Measurements from ENCODE around the gene PCYOX1L.

Gene PCYOX1L

DNA sequence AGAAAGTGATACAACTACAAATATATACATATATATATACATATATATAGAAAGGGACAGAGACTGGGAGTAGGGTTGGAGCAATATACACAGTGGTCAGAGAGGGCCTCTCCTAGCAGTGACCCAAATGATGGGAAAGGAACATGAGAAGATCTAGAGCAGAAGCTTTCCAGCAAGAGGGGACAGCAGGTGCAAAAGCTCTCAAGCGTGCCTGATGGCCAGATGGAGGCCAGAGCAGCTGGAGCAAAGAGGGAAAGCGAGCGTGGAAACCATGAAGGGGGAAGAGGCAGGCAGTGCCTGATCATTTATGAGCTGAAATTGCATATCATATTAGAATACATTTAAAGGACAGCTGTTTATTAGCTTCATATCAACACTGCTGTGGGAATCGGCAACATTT lies 20.1 kb upstream of the PCYOX1L start:
- in situ Hi-C loops (cut with MboI; ENCODE audit: low sequenced_read_pairs) = no loop called here

DNA sequence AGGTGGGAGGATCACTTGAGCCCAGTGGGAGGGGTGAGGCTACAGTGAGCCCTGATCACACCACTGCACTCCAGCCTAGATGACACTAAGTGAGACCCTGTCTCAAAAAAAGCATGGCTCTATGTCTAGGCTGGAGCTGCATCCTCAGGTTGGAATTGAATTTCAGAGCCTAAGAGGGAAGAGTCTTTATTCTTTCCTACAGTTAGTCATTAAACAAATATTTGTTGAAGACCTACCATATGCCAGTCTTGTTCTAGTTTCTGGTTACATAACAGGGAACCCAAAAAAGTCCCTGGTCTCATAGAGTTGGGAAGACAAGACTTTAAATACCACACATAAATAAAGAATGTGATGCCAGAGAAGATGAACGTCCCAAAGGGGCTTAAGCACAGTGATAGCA lies 19.5 kb upstream of the PCYOX1L start:
- in situ Hi-C loops (cut with MboI; ENCODE audit: low sequenced_read_pairs) = no loop called here

DNA sequence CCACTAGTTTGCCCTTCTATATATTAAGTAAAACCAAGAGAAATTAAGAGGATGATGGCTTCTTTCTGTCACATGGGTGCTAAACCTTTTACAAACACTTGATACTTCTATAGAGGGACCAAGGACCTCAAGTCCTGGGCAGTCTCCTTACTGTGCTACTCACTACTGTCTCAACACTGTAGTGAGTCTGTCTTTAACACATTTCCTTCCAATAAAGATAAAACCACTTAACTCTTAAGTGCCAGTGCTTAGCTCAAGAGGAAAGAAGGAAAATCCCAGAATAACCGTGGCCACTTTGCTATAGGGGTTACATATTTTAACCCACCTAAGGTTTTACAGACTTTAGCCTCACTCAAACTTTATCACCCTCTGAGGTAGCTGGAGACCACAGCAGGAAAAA lies 16.9 kb upstream of the PCYOX1L start:
- in situ Hi-C loops (cut with MboI; ENCODE audit: low sequenced_read_pairs) = no loop called here

DNA sequence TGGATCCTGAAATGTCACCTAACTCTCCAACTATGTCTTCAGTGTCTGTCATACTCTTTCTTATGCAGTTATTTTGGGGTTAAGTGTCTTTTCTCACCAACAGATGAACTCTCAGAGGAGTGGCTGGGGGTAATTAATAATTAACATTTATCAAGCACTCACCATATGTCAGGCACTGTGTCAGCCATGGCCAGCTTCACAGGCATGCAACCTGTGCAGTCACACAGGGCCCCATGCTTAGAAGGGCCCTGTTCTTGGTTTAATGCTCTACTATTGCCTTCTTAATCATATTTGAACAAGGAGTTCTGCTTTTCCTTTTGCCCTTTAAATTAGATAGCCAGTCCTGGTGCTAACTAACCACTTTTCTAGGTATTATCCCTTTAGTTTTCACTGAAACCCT lies 16.0 kb upstream of the PCYOX1L start:
- in situ Hi-C loops (cut with MboI; ENCODE audit: low sequenced_read_pairs) = no loop called here

DNA sequence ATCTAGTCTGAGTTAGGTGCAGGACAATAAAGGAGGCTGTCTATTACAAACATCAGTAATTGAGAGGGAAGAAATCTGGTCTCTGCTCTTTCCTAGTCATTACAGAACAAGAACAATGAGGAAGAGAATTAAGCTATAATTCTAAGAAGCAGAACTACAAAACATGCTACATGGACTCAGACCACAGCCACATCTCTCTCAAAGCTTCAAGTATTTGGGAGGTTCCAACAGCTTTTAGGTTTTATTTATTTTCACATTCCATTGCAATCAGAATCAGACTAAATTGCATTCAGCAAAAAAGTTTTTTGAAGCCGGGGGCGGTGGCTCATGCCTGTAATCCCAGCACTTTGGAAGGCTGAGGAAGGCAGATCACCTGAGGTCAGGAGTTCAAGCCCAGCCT lies 13.7 kb upstream of the PCYOX1L start:
- in situ Hi-C loops (cut with MboI; ENCODE audit: low sequenced_read_pairs) = no loop called here

DNA sequence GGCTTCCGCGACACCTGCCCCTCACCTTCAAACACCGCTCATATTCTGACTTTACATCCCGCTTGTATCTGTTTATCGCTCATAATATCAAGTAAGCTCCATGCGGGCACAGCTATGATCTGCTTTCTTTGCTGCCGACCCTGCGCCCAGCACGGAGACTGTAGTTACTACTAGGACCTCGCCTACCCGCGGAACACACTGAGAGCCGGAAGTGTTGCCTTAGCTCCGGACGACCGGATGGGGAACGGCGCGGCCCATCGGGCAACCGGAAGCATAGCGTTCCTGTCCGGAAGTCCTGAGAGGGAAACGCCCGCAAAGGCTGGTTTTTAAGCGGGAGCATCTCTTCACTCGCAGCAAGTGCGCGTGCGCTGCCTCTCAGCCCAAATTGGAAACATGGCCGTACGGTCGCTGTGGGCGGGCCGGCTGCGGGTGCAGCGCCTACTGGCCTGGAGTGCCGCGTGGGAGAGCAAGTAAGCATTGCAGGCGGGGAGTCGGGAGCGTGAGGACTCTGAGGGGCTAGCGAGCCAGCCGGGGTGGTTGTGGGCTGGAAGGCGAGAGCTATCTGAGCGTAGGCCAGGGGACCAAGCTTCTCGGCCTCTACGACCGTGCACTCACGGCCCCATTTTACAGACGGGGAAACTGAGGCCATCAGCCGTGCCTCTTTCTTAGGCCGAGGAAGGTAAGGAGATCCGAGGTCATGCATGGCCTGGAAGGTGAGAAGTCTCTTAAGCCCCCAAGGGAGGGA lies 12.5 kb upstream of the PCYOX1L start, which contains the start of gene GRPEL2:
GRPEL2 (plus strand) TSS at position 353 of the 745 bp plus-strand sequence; CDS start at position 394, 41 bp downstream.
- in situ Hi-C loops (cut with MboI; ENCODE audit: low sequenced_read_pairs) = no loop called here

DNA sequence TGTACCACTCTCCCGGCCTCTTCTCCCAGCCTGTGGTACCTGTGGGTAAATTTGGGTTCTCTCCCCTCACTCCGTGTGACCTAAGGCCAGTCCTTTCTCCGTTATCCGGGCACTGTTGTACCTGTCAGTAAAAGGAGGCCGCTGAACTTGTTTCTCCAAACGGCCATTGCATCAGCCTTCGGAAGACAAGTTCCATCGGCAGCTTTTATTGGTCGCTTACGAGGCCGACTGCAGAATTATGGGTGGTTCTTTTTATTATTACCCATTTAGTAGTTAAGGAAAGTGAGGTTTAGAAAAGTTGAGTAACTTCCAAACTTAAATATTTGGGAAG lies 12.0 kb upstream of the PCYOX1L start:
- in situ Hi-C loops (cut with MboI; ENCODE audit: low sequenced_read_pairs) = no loop called here

DNA sequence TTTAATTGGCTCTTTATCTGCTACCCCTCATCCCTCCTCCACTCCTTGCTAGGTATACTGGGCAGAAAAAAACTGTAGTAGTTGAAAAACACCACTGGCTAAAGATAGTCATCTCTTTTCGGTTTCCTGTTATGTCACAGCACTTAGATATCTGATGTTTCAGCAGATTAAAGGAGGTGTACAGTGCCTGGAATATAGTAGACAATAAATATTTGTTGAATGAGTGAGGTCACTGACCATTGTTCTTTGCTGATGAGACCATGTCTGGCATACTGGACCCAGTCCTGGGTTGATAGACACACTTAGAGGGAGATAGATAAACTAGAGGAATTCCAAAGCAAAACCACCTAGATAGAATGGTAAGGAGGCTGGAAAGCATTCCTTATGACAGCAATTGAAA lies 9.3 kb upstream of the PCYOX1L start:
- in situ Hi-C loops (cut with MboI; ENCODE audit: low sequenced_read_pairs) = no loop called here

DNA sequence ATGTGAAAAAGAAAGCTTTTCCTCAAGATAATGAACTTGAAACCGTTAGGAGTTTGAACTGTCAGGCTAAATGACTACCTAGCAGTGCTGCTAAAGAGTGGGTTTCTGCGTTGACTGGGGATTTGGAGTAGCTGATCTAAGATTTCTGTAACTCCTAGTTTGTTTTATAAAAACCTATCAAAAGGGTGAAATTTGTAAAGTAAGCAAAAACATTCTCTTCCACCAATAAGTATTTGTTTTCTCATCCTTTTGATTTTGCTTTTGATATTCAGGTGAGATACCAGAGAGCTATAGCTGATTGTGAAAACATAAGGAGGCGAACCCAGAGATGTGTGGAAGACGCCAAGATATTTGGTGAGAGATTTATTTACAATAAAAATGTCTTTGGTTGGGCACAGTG lies 8.5 kb upstream of the PCYOX1L start:
- in situ Hi-C loops (cut with MboI; ENCODE audit: low sequenced_read_pairs) = no loop called here

DNA sequence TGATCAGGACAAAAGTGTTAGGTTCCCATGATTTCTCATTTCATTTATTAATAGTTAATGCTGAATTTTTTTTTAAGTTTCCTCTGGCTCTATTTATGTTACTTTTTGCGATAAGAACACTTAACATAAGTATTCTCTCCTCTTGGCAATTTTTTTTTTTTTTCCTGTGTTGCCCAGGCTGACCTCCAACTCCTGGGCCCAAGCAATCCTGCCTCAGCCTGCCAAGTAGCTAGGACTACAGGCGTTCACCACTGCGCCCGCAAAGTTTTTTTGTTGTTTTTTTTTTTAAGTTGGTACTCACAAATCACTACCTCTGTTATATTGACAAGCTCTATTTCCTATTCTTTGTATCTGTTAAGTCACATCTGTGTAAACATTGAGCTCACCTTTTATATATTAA lies 5.7 kb upstream of the PCYOX1L start:
- in situ Hi-C loops (cut with MboI; ENCODE audit: low sequenced_read_pairs) = no loop called here

DNA sequence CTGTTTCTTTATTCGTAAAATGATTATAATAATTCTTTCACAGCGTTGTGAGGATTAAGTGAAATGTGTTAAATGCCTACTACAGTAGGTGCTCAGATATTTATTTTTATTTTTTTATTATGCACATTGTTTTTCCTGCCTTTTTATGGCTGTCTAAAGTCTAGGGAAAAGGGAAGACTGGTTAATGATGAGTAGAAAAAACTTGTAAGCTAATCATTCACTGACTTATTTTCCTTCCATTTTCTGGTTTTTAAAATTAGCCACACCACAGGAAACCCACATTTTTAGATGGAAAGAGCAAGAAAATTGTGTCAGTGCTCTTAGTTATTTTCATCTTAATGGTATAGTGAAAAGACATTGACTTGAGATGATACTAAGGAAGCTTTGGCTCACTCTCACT lies 3.9 kb upstream of the PCYOX1L start:
- in situ Hi-C loops (cut with MboI; ENCODE audit: low sequenced_read_pairs) = no loop called here

DNA sequence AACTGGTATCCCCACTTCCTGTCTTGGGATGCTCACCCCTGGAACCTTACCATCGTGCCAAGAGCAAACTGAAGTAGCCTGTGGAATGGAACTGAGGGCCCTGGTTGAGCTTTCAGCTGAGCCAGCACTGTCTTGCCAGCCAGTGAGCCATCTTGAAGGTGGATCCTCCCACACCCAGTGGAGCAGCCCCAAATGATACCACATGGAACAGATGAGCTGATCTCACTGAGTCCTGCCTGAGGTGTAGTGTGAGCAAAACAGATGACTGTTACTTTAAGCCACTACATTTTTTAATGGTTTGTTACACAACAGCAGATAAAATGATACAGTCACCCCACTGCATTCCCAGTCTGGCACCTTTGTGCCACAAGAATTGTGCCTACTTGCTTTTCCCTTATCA lies 2.2 kb upstream of the PCYOX1L start:
- in situ Hi-C loops (cut with MboI; ENCODE audit: low sequenced_read_pairs) = no loop called here

DNA sequence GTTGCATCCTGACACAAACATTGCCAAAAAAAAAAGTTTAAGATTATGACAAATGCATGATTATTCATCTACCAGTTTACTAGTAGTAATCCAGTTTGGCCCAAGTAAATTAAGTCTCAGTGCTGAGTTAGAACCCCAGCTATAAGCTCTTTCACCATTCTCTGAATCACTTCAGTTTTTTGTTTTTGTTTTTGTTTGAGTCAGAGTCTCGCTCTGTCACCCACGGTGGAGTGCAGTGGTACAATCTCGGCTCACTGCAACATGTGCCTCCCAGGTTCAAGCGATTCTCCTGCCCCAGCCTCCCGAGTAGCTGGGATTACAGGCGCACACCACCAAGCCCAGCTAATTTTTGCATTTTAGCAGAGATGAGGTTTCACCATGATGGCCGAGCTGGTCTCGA lies 1.5 kb upstream of the PCYOX1L start:
- in situ Hi-C loops (cut with MboI; ENCODE audit: low sequenced_read_pairs) = no loop called here

DNA sequence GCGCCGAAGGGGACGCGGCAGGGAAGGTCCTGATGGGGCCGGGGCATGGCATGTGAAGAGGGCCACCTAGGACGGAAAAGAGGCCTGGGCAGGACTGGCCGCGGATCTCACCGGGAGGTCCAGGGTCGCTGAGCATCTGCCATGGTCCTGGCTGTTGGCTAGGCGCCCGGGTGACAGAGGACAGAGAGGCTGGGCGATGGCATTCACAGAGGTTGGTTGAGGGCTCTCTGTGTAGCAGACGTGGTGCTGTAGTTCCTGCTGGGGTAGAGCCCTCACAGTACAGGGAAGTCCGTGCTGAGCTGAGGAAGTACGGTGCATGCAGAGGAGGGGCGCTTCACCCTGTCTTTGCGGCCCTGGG lies 427 bp downstream of the PCYOX1L start:
- in situ Hi-C loops (cut with MboI; ENCODE audit: low sequenced_read_pairs) = no loop called here

DNA sequence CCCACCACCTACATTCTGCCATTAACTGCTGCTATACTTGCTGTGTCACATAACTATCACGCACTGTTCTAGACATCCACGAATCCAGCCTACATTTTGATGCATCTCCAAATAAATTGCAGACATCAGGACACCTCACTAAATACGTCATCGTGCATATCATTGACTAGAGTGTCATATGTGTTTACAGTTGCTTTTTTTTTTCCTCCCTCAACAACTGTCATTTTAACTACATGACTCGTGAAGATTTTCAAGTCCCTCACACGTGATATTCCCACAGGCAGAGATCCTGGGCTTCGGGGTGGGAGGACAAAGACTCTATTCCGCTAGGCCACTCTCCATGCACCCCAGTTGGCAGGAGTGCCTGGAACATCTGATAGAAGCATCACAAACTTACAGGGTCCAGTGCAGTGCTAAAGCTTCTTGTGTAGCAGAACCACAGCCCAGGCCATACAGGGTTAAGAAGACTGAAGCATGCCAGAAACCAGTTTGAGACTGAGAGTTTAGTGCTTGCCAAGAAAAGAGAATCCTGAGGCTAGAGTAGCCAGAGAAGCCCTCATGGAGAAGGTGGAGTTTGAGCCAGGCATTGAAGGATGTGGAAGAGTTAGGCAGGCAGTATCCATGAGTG lies 1.1 kb downstream of the PCYOX1L start:
- in situ Hi-C loops (cut with MboI; ENCODE audit: low sequenced_read_pairs) = no loop called here

DNA sequence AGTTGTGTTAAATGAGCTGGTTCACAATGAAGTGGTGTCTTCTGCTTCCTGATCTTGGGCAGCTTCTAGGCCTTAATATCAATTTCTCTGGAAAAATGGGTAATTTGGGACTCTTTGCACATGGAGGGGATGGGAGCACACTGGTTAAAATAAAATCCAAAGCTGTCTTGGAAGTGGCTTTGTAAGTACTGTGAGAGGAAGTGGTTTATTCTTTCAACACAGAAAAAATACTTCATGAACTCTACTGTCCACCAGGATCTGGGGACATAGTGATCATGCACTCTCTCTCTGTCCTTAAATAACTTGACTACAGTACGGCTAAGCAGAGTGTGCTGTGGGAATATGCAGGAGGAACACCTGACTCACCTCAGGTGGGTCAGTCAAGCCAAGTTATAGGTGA lies 2.4 kb downstream of the PCYOX1L start:
- in situ Hi-C loops (cut with MboI; ENCODE audit: low sequenced_read_pairs) = no loop called here

DNA sequence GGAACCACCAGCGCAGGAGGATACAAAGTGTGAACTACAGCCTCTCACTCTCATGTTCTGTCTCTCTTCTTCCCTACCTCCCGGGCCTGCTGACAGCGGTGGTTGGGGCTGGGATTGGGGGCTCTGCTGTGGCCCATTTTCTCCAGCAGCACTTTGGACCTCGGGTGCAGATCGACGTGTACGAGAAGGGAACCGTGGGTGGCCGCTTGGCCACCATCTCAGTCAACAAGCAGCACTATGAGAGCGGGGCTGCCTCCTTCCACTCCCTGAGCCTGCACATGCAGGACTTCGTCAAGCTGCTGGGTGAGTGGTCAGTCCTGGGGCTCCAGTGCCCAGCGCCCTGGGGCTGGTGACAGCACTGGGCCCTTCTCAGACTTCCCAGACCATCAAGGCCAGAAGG lies 4.7 kb downstream of the PCYOX1L start:
- in situ Hi-C loops (cut with MboI; ENCODE audit: low sequenced_read_pairs) = no loop called here

DNA sequence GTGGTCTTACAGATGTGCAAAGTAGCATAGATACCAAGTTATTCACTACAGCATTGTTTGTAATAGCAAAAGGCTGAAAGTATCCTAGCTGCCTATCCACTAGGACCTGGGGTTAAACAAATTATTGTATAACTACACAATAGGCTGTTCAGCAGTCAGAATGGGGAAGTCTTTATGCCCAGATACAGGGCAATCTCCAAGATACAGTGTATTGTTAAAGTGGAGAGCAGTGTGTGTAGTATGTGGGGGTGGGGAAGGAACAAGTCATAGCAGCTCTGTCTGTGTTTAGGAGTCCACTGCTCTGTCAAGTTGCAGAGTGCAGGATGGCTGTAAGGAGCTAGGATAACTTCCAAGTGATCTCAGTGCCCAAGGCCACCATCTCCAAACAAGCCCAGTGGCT lies 5.5 kb downstream of the PCYOX1L start:
- in situ Hi-C loops (cut with MboI; ENCODE audit: low sequenced_read_pairs) = no loop called here

DNA sequence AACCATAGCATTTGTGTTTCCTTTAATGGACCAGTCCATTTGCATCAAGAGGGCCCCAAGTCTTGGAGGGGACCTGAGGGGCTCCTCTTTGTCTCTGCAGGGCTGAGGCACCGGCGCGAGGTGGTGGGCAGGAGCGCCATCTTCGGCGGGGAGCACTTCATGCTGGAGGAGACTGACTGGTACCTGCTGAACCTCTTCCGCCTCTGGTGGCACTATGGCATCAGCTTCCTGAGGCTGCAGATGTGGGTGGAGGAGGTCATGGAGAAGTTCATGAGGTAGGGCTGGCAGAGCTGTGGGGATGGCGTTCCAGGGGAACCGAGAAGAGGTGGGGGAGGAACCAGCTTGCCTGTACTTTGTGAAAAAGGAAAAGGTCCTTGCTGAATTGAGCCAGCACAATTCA lies 6.1 kb downstream of the PCYOX1L start:
- in situ Hi-C loops (cut with MboI; ENCODE audit: low sequenced_read_pairs) = no loop called here

DNA sequence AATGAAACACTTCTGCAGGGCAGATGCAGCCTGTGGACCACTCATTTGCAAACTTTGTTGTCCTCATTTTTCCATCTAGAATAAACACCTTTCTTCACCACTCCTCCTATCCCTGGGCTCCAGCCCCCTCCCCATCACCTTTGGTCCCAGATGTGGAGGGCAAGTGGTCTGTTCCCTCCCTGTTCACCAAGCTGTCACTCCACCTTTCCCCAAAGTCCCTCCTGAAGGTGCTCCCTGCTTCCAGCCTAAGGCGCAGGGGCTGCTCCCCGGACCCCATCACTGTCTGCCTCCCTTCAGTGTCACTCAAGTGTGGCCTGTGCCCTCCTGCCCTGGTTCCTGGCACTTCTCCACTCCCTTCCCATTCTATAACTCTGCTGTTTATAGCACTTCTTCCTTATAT lies 6.9 kb downstream of the PCYOX1L start:
- in situ Hi-C loops (cut with MboI; ENCODE audit: low sequenced_read_pairs) = no loop called here

DNA sequence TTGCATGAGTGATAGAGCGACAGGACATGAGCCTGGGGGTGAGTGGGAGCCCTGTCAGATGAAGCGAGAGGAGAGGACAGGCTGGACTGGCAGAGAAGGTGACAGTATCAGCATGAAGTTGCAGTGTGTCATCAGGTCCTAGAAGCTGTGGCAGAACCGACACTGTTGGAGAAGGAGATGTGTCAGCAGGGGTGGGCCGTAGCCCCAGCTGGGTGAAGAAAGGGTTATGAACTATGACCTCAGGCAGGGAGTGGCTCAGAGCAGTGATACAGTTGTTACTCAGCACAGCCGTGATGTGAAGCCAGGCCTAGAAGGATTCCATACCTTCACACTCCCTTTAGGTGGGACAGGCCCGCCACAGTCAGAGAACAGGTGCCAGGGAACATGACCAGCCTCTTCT lies 7.6 kb downstream of the PCYOX1L start:
- in situ Hi-C loops (cut with MboI; ENCODE audit: low sequenced_read_pairs) = no loop called here

DNA sequence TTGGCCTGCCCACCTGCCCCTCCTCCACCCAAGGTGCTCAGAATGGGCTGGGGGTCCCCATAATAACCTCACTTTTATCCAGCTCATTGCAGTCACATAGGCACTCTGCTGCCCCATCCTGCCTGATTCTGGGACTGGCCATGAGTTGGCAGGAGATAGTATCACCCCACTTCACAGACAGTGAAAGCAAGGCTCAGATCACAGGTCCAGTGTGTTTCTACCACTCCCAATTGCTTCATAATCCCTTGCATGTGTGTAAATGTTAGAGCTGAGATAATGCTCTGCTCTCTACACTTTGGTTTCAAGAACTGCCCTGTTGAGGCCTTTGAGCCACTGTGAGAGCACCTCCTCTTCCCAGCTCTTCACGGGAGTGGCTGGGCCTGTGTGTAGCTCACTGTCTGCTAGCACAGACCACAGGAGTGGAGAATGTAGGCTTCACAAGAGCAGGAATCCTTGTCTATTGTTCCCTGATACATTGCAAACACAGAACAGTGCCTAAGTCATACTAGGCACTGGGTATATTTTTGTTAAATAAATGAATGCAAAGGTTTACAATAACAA lies 8.4 kb downstream of the PCYOX1L start:
- in situ Hi-C loops (cut with MboI; ENCODE audit: low sequenced_read_pairs) = no loop called here

All from HL-60/S4 treated with retinoic acid at 250 ng/mL for 4 days and 3 days (cell line).